Transverse colon (tissue), 4 donors: Measurements from ENCODE around the gene RNF13. TPM values are rescaled to one million over a fixed set of nuclear protein-coding genes. Genes with fewer than 3 reads are reported as not detected.

ENCODE experiments used
- DNase-seq: peaks from one replicate; pipeline ENCODE4 v3.0.0-alpha.2; 2019
- H3K27ac ChIP-seq, 4 donors: fragments of 200-600 bp; sonication (generic); 2 replicates each; pipeline ENCODE4 v1.5.1; 2016 to 2018; ENCODE audit warnings: inconsistent platforms in 4 of 4
- H3K27me3 ChIP-seq: fragments of 200-600 bp; sonication (generic); 2 replicates; pipeline ENCODE4 v1.5.1; 2017; ENCODE audit warnings: inconsistent platforms
- H3K36me3 ChIP-seq, 4 donors: fragments of 200-600 bp; sonication (generic); 2 replicates each; pipeline ENCODE4 v1.5.1; 2017 to 2019; ENCODE audit warnings: inconsistent platforms in 4 of 4
- H3K4me1 ChIP-seq, 4 donors: fragments of 200-600 bp; sonication (generic); 2 replicates each; pipeline ENCODE4 v1.5.1; 2017 to 2020; ENCODE audit warnings: inconsistent platforms in 4 of 4
- H3K4me3 ChIP-seq, 4 donors: fragments of 200-600 bp; sonication (generic); 1 replicate in 1 of 4; 2 replicates in 3 of 4; pipeline versions ENCODE4 v1.5.1 to v1.6.1; 2017 to 2019; ENCODE audit warnings: inconsistent platforms in 4 of 4
- H3K9me3 ChIP-seq, 2 donors: fragments of 200-600 bp; sonication (generic); 2 replicates each; pipeline ENCODE4 v1.5.1; 2017 to 2019; ENCODE audit warnings: inconsistent platforms in 2 of 2
- EP300 ChIP-seq: sonication (generic); formaldehyde crosslinking; IDR thresholded peaks from one replicate; pipeline ENCODE4 v1.6.1; 2017; ENCODE audit warnings: antibody characterized with exemption, low read depth
- POLR2A ChIP-seq: fragments of 450-650 bp; IDR thresholded peaks from one replicate; pipeline ENCODE4 v1.6.1; 2016; ENCODE audit warnings: antibody characterized with exemption, mild to moderate bottlenecking, moderate library complexity
- POLR2AphosphoS5 ChIP-seq, 3 donors: sonication (generic); formaldehyde crosslinking; IDR thresholded peaks; one replicate each; pipeline ENCODE4 v1.6.1; 2016; ENCODE audit warnings: antibody characterized with exemption in 3 of 3
- WGBS, 2 donors: methylation state at CpG; one replicate each; pipeline ENCODE4 v1.1.5; 2018; ENCODE audit warnings: low coverage in 1 of 2; 5-methylcytosine and 5-hydroxymethylcytosine counted together
- in situ Hi-C, 4 donors: fragments of 200-750 bp; cut with MboI; loops; one replicate each; pipeline versions ENCODE4 v1.15.0 to v1.15.1; 2017; ENCODE audit warnings: low sequenced_read_pairs in 3 of 4, low pct_ligation_motif_present in 1 of 4, low pct_unique_long_range_greater_than_20kb in 1 of 4
- intact Hi-C: fragments of 100-400 bp; cut with DNase I; formaldehyde crosslinking; loops from one replicate; pipeline ENCODE4 v1.15.1; 2023; ENCODE audit warnings: low total_unique reads
- total RNA-seq, 4 donors: library from RNA; depleted of rRNA; stranded (reverse); fragments of >200 nt; gene quantifications; one replicate each; pipeline ENCODE4 v1.1.0, GENCODE V29; 2016
- TF ChIP-seq, protein P1 (sequence below), 5 experiments: fragments of 200-600 bp in 3 of 5; fragments of 450-650 bp in 2 of 5; sonication (generic) in 3 of 5; IDR thresholded peaks; 1 replicate in 2 of 5; 2 replicates in 3 of 5; pipeline ENCODE4 v1.5.1; 2016 to 2017; ENCODE audit warnings: antibody characterized with exemption in 5 of 5, inconsistent platforms in 3 of 5, mild to moderate bottlenecking in 2 of 5, moderate library complexity in 1 of 5

Gene RNF13
- total RNA-seq, 4 donors from 2014 or later, result 18.3 to 68.6 (median 42.8) TPM

DNA sequence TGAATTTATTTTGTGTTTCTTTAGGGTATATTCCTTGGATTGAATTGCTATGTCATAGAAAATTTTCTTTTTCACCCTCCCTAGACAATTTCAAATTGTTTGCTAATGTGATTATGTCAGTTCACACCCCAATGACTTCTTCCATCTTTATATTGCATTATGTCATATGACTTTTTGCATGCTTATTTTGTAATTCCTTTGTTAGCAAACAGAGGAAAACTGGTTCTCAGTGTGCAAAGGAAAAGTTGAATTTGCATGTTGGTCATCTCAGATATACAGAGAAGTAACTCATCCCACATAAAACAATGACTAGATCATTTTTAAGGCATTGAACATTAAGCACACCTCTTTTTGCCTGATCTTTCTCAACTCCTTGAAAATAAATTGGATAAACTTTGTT is 3.3 kb upstream of the RNF13 start:
- TF ChIP-seq POLR2AphosphoS5 (IDR thresholded peaks at IDR 0.05) (no peak), EP300 (no peak), POLR2A (no peak)
- TF ChIP-seq, protein P1, sequence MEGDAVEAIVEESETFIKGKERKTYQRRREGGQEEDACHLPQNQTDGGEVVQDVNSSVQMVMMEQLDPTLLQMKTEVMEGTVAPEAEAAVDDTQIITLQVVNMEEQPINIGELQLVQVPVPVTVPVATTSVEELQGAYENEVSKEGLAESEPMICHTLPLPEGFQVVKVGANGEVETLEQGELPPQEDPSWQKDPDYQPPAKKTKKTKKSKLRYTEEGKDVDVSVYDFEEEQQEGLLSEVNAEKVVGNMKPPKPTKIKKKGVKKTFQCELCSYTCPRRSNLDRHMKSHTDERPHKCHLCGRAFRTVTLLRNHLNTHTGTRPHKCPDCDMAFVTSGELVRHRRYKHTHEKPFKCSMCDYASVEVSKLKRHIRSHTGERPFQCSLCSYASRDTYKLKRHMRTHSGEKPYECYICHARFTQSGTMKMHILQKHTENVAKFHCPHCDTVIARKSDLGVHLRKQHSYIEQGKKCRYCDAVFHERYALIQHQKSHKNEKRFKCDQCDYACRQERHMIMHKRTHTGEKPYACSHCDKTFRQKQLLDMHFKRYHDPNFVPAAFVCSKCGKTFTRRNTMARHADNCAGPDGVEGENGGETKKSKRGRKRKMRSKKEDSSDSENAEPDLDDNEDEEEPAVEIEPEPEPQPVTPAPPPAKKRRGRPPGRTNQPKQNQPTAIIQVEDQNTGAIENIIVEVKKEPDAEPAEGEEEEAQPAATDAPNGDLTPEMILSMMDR (IDR thresholded peaks at IDR 0.05), result no peak
- no peak overlapping the region for H3K27ac ChIP-seq
- H3K27me3 ChIP-seq, result no peaks in the 10 kb centered on the region
- in situ Hi-C loops, result no loop called here
- peaks cover 4 to 15% (median 14%) of the 10 kb centered on the region in 4 donors for H3K4me1 ChIP-seq
- H3K4me3 ChIP-seq, result no peak overlapping the region
- intact Hi-C loops, result no loop called here
- H3K9me3 ChIP-seq, result no peaks in the 10 kb centered on the region
- H3K36me3 ChIP-seq, result no peaks in the 10 kb centered on the region
- no peak for DNase-seq

DNA sequence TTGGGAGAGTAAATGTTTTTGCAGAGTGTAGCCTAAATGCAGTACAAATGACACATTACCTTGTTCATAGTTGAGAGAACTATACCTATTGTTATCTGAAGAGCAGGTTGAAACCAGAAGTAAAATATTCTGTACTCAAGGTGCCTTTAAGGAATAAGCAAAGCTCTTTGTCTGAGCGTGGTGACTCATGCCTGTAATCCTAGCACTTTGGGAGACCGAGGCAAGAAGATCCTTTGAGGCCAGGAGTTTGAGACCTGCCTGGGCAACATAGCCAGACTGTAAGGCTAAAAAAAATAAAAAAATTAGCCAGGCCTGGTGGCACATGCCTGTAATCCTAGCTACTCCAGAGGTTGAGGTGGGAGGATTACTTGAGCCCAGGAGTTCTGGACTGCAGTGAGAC is 2.2 kb upstream of the RNF13 start:
- Histone ChIP-seq H3K27me3 (no peaks in the 10 kb centered on the region), H3K4me1 (peaks cover 12 to 25% (median 25%) of the 10 kb centered on the region in 4 donors), H3K36me3 (no peaks in the 10 kb centered on the region), H3K4me3 (no peak overlapping the region), H3K27ac (no peak overlapping the region), H3K9me3 (no peaks in the 10 kb centered on the region)
- TF ChIP-seq, protein P1 (IDR thresholded peaks at IDR 0.05), result no peak
- TF ChIP-seq POLR2A (no peak), EP300 (no peak), POLR2AphosphoS5 (IDR thresholded peaks at IDR 0.05) (no peak)
- intact Hi-C loops (no loop called here), in situ Hi-C loops (no loop called here)
- DNase-seq, result no peak
- WGBS, 2 donors, result 84 to 93% methylated on average over 2 of the region's 2 CpGs

DNA sequence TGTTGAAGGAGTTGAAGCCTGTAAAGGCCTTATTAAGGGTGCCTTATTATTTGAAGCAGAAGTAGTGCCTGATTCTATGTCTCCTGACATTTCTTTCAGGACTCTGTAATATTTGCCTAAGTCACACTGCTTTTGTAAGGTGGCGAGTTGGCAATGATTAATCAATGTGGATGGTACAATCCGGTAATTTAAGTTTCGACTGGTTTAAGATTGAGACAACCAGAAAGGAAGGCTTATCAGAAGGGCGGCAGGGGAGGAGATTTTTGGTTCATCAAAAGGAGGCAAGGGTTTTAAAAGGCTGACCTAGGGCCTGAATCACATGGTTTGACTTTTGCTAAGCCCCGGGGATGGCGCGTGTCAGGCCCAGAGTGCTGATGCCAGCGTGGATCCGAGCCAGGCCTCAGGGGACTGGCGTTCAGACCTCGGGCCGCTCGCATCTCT is 830 bp upstream of the RNF13 start:
- intact Hi-C loops, result no loop called here
- in situ Hi-C loops, result no loop called here
- no peak for TF ChIP-seq EP300
- TF ChIP-seq, protein P1 (IDR thresholded peaks at IDR 0.05), result no peak
- TF ChIP-seq POLR2A, result no peak
- TF ChIP-seq POLR2AphosphoS5 (IDR thresholded peaks at IDR 0.05), result no peak
- H3K27me3 ChIP-seq, result no peaks in the 10 kb centered on the region
- H3K36me3 ChIP-seq, result no peaks in the 10 kb centered on the region
- H3K9me3 ChIP-seq, result no peaks in the 10 kb centered on the region
- H3K4me3 ChIP-seq, result peak overlapping the region; percentile 67 to 78 (median 71)
- peak overlapping the region; percentile 96 to 99 (median 98) for H3K27ac ChIP-seq
- WGBS, 2 donors, result 0 to 11% methylated on average over 1 to 13 of the region's 13 CpGs
- H3K4me1 ChIP-seq, result peaks cover 16 to 38% (median 37%) of the 10 kb centered on the region in 4 donors
- DNase-seq, result no peak

DNA sequence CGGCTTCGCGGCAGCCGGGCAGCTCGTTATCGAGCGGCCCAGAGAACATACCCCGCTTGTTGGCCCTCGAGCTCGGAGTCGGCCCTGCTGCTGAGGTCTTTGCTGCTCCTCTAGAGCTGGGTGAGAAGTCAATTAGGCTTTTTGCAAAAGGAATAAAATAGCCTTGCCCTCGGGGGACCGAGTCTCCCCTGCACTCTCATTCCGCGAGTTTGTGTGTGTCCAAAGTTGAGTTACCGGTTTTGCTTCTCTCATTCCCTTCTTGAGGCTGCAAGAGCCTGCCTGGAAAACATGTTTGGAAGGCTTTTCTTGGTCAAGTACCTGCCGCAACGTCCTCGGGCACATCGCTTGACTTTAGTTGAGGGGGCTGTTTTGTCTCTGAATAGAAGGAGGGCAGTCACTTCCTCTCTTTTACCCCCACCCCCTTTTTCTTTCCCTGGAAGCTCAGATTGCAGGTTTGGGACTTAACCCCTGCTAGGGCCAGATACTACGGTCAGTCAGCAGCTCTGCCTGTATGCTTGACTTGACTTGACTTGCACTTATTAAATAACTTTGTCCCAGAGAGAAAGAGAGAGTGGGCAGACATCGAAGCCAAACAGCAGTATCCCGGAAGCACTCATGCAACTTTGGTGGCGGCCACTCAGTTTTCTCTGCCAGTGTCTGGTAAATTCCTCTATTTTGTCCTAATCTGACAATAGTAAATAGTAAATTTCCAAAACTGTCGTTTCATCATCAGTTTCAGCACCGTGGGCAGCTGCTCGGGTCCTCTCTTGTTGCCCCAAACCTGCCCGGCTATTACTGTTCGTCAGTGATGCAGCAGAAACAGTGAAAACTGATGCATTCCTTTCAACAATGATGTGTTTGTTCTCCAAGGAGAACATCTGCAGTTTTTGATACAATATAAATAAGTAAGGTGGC is 609 bp downstream of the RNF13 start:
- peak overlapping the region; percentile 96 to 99 (median 98) for H3K27ac ChIP-seq
- intact Hi-C loops (no loop called here), in situ Hi-C loops (no loop called here)
- no peaks in the 10 kb centered on the region for H3K9me3 ChIP-seq
- TF ChIP-seq, protein P1 (IDR thresholded peaks at IDR 0.05), result no peak
- peak in 1 of 3 donors; percentile 10 for TF ChIP-seq POLR2AphosphoS5 (IDR thresholded peaks at IDR 0.05)
- TF ChIP-seq POLR2A, result no peak
- peak; percentile 19 for DNase-seq
- peaks cover 16 to 46% (median 37%) of the 10 kb centered on the region in 4 donors for H3K4me1 ChIP-seq
- H3K36me3 ChIP-seq, result no peaks in the 10 kb centered on the region
- no peaks in the 10 kb centered on the region for H3K27me3 ChIP-seq
- 1 to 2% methylated on average over 11 to 29 of the region's 29 CpGs for WGBS, 2 donors
- H3K4me3 ChIP-seq, result peak overlapping the region; percentile 67 to 78 (median 71)
